T-helper 22 cell (primary cell): ENCODE results near the gene NSUN7.

Source experiments
- DNase-seq: peaks from one replicate; pipeline ENCODE4 v3.0.0-alpha.2; 2020; ENCODE audit warnings: low read depth

Gene NSUN7

DNA sequence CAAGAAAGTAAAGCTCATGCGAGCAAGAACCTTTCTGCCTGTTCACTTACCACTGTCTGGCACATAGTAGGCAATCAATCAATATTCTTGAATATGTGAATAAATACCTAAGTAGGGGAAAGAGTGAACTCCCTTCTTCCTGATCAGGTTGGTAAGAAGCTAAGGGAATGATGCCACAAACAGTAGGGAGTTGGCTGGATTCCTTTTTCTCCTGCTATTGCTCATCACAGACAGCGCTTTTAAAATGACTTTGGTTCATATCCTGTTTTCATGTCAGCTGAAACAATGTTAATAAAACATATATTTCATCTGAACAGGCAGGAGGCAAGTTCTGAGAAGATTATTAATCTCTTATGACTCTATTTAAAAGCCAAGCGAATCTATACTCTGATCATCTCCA is 99.2 kb downstream of the NSUN7 start:
- no peak for DNase-seq

DNA sequence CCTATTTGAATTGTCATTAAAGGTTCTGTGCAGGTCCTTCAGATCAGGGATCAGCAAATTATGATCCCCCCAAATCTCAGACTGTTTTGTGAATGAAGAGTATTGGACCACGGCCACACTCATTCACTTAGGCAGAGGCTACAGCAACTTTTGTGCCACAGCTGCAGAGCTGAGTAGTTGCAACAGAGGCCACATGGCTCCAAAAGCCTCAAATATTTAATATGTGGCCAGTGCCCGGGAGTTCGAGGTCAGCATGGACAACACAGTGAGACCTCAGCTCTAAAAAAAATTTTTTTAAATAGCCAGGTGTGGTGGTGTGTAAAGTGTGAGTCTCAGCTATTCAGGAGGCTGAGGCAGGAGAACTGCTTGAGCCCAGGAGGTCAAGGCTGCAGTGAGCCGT is 100.7 kb downstream of the NSUN7 start:
- DNase-seq: no peak

DNA sequence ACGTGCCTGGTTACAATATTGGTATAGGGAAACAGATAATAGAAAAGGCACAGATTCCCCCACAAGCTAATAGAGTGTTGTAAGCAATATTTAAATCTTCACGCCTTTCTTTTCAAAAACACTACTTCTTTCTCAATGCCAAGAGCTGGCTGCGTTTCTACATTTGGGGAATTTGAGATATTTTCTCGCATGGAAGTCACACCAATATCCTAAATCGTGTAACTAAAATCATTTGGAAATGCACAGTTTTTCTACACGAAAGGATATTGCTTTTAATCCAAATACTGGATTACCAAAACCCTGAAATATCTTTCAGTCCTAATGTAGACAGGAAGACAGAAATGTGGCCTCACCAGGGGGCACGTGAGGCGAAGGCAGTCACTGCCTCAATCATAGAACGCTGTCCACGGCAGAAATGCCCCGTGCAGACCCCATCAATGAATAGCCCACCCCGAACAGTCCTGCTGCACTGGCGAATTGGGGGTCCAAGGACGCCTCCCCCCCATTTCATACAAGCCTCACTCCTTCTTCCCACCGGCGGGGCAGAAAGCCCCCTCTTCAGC is 106.6 kb downstream of the NSUN7 start:
- DNase-seq: no peak

DNA sequence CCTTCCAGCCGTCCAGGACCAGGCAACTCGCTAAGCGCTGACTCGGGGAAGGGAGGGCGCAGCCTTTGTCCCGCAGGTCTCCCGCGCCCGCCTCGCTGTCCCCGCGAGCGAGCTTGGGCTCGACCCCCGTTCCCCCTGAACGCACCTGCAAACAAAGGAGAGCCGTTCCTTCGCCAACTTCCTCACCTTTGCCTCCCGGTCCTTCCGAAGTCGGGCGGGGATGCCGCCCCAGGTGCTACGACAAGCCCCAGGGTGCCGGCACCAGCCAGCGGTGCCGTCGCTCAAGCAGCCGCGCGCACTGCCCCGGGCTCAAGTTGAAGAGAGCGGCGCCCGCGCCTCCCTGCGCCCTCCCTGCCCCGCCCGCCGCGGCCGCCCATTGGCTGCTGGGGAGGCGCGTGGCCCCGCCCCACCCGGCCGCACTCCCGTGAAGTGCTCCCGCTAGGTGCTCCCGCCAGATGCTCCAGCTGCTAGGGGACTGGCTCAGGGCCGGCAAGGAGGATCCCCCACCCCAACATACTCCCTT is 107.1 kb downstream of the NSUN7 start:
- no peak for DNase-seq

DNA sequence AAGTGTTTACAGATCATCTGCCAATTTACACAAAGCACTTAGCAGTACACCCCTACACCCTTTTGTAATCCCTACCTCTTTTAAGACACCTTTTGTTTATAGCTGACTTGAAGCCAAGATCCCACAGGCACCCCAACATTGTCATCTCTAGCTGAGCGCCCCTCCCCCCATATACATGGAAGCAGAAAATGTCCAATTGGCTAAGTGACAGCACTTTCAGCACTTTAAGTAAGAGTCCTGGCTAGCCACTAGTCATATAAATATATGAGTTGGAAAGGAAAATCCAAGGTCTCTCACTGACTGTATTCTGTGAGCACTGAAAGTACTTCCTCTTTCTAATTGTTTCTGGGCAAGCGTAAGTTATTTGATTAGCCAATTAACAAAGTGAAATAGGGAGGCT is 108.2 kb downstream of the NSUN7 start:
- no peak for DNase-seq

DNA sequence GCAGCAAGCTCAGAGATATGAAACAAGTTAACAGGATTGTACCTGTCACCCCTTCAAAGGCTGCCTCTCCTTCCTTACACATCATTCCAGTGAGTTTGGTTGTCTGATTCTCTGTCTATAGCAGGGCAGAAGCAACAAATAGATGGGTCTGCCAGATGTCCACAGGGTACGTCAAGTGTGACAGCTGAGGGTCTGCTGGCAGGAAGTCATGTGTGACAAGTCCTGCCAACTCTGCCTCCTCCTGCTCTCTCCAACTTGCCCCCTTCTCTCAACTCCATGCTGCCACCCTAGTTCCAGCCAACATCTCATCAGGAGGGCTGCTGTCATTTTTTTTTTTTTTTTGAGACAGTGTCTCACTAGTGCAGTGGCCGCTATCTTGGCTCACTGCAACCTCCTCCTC is 109.2 kb downstream of the NSUN7 start:
- DNase-seq: no peak
